NB4 (cell line): Measurements from ENCODE around the gene ZNF439.

ENCODE experiments used
- POLR2A ChIP-seq: IDR thresholded peaks from 2 replicates; pipeline ENCODE4 v1.6.1; 2011; ENCODE audit warnings: mild to moderate bottlenecking; ENCODE audit not compliant: insufficient read length; ENCODE audit errors: extremely low read depth
- TF ChIP-seq, protein P1 (sequence below): IDR thresholded peaks from one replicate; pipeline ENCODE4 v1.5.1; 2012; ENCODE audit warnings: low read depth, low read length
- TF ChIP-seq, protein P2 (sequence below): IDR thresholded peaks from 2 replicates; pipeline ENCODE4 v1.6.1; 2011; ENCODE audit warnings: low read depth, low read length

DNA sequence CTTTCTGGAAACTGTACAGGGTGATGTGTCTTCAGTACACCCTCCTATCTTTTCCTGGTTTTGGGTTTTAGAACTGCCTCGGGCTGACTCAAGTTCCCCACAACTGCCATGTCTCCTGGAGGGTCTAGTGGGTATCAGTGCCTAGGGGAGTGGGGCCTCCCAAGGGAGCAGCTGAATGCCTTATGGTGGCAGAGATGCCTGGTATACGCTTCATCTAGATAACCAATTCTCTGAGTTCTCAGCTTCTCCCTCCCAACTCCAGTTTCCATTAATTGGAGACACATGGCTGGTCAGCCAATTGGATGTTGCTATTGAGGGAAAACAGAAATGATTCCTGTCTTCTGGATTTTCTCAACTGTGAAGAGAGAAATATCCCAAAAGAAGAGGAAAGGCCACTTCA lies 12.8 kb downstream of the ZNF439 start:
- no peak for TF ChIP-seq POLR2A
- TF ChIP-seq, protein P1, sequence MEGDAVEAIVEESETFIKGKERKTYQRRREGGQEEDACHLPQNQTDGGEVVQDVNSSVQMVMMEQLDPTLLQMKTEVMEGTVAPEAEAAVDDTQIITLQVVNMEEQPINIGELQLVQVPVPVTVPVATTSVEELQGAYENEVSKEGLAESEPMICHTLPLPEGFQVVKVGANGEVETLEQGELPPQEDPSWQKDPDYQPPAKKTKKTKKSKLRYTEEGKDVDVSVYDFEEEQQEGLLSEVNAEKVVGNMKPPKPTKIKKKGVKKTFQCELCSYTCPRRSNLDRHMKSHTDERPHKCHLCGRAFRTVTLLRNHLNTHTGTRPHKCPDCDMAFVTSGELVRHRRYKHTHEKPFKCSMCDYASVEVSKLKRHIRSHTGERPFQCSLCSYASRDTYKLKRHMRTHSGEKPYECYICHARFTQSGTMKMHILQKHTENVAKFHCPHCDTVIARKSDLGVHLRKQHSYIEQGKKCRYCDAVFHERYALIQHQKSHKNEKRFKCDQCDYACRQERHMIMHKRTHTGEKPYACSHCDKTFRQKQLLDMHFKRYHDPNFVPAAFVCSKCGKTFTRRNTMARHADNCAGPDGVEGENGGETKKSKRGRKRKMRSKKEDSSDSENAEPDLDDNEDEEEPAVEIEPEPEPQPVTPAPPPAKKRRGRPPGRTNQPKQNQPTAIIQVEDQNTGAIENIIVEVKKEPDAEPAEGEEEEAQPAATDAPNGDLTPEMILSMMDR: no peak
- TF ChIP-seq, protein P2, sequence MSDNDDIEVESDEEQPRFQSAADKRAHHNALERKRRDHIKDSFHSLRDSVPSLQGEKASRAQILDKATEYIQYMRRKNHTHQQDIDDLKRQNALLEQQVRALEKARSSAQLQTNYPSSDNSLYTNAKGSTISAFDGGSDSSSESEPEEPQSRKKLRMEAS: no peak
